Lower leg skin (tissue), 3 donors: ENCODE measurements around the gene DCAF8L2.

Experiments used
- POLR2A ChIP-seq, 2 donors: fragments of 450-650 bp; IDR thresholded peaks; one replicate each; pipeline ENCODE4 v1.6.1; 2016 to 2017; ENCODE audit warnings: antibody characterized with exemption in 2 of 2, mild to moderate bottlenecking in 1 of 2, moderate library complexity in 1 of 2
- TF ChIP-seq, protein P1 (sequence below), 3 donors: fragments of 450-650 bp; IDR thresholded peaks; one replicate each; pipeline ENCODE4 v1.5.1; 2016; ENCODE audit warnings: antibody characterized with exemption in 3 of 3, mild to moderate bottlenecking in 3 of 3, moderate library complexity in 2 of 3

DNA sequence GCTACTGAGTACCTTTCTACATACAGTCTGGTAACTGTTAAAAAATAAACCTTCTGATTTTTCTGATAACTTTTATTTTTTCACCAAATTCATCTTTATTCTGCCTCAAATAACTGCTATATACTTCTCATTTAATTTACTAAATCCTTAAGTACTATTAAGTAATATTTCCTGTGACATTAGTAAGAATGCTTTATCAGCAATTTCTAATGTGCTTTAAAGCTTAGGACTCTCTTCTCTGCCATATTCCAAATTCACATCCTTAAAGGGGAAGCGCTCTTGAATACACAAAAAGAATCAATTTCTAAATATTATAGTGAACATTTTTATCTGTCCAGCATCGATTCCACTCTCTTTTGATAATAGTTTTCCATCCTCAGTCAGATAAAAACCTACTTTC, 81.1 kb downstream of the DCAF8L2 start:
- TF ChIP-seq POLR2A (IDR thresholded peaks at IDR 0.05), result no peak
- TF ChIP-seq, protein P1, sequence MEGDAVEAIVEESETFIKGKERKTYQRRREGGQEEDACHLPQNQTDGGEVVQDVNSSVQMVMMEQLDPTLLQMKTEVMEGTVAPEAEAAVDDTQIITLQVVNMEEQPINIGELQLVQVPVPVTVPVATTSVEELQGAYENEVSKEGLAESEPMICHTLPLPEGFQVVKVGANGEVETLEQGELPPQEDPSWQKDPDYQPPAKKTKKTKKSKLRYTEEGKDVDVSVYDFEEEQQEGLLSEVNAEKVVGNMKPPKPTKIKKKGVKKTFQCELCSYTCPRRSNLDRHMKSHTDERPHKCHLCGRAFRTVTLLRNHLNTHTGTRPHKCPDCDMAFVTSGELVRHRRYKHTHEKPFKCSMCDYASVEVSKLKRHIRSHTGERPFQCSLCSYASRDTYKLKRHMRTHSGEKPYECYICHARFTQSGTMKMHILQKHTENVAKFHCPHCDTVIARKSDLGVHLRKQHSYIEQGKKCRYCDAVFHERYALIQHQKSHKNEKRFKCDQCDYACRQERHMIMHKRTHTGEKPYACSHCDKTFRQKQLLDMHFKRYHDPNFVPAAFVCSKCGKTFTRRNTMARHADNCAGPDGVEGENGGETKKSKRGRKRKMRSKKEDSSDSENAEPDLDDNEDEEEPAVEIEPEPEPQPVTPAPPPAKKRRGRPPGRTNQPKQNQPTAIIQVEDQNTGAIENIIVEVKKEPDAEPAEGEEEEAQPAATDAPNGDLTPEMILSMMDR (IDR thresholded peaks at IDR 0.05), result no peak
